AG08395 (cell line): ENCODE data around the gene FGF19.
A peak's percentile ranks its signal among the peaks of the same experiment; 100 is the strongest.

Source experiments
- DNase-seq: peaks from one replicate; pipeline ENCODE4 v3.0.0; 2012; ENCODE audit warnings: mixed read lengths, low spot score

FGF19 gene

DNA sequence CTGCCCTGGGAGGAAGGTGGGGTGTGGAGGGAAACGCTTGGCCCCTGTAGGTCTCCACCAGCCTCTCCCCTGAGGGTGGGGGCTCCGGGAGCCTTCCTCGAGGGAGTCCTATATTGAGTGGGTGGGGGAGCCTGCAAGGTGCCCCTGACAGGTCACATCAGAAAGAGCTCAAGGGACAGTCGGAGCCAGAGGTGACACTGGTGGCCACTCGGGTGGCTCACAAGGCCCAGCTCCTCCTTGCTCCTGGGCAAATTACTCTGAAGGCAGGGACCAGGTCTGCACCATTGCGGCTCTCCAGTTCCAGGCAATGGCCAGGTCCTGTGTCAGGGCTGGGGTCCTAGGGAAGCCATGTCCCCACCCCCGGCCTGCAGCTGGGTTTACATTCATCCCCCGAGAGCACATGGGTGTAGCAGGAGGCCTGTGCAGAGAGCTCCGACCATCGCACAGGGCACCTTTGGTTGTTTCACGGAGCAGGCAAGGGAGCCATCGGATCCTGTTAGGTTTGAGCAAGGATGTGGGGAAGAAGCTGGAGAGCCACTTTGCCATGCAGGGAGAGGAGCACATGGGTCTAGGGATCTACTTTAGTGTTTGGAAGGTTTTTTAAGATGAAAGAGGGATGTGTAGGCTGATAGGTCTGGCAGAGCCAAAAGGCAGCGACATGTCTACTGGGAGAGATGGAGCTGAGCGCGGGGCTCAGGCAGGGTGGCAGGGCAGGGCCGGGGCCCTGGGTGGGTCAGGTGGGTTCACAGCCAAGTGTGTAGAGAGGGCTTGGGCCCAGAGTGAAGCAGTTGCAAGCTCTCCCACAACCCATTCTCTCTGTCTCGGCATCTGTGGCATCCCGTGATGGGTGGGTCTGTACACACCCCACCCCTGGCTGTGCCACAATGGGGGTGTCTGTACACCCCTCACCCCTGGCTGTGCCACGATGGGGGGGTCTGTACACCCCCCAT is 48.1 kb downstream of the FGF19 start:
- DNase-seq = no peak

DNA sequence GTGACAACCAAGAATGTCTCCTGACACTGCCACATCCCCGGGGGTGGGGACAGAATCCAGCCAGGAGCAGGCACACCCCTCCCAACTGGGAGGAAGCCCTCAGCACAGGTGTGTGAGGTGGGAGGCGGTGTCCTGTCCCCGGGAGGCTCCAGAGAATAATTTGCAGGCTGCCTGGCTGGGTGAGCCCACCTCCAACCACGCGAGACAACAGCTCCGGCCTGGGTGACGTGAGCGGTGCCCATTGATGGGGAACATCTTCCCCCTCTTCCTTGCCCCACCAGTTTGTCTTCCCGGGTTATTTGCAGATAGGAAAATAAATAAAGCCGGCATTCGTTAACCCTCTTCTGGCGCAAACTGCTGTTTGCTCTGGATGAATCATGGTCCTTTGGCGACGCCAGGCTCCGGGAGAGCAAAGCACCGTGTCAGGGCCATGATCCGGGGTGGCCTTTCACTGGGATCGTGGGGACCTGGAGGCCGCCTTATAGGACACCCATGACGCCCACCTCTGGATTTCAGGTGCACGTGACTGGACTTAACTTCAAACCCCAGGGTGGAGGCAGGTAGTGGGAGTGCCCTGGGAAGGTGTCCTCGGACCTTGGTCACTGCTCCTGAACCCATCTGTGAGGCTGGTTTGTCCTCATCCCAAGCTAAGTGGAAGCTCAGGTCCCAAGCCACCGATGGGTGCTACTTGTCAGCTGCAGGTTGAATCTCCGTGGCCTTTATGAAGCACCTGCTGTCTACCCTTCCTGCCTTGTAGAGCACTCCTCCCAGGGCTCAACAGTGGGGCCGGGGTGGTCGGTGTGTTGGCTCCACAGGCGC is 49.0 kb downstream of the FGF19 start:
- peak; percentile 50 for DNase-seq

- DNase-seq = no peak
These were observed 49.7 kb downstream of the FGF19 start for GRCh38 chr11:69654001-69654659.

DNA sequence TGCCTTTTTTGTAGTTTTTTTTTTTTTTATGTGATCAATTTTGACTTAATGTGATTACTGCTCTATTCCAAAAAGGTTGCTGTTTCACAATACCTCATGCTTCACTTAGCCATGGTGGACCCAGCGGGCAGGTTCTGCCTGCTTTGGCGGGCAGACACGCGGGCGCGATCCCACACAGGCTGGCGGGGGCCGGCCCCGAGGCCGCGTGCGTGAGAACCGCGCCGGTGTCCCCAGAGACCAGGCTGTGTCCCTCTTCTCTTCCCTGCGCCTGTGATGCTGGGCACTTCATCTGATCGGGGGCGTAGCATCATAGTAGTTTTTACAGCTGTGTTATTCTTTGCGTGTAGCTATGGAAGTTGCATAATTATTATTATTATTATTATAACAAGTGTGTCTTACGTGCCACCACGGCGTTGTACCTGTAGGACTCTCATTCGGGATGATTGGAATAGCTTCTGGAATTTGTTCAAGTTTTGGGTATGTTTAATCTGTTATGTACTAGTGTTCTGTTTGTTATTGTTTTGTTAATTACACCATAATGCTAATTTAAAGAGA is 50.3 kb downstream of the FGF19 start:
- DNase-seq = no peak

- no peak for DNase-seq
These were observed 50.8 kb downstream of the FGF19 start for GRCh38 chr11:69652999-69653398.

DNA sequence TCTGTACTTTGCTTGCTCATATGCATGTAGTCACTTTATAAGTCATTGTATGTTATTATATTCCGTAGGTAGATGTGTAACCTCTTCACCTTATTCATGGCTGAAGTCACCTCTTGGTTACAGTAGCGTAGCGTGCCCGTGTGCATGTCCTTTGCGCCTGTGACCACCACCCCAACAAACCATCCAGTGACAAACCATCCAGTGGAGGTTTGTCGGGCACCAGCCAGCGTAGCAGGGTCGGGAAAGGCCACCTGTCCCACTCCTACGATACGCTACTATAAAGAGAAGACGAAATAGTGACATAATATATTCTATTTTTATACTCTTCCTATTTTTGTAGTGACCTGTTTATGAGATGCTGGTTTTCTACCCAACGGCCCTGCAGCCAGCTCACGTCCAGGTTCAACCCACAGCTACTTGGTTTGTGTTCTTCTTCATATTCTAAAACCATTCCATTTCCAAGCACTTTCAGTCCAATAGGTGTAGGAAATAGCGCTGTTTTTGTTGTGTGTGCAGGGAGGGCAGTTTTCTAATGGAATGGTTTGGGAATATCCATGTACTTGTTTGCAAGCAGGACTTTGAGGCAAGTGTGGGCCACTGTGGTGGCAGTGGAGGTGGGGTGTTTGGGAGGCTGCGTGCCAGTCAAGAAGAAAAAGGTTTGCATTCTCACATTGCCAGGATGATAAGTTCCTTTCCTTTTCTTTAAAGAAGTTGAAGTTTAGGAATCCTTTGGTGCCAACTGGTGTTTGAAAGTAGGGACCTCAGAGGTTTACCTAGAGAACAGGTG is 51.8 kb downstream of the FGF19 start:
- DNase-seq = no peak

DNA sequence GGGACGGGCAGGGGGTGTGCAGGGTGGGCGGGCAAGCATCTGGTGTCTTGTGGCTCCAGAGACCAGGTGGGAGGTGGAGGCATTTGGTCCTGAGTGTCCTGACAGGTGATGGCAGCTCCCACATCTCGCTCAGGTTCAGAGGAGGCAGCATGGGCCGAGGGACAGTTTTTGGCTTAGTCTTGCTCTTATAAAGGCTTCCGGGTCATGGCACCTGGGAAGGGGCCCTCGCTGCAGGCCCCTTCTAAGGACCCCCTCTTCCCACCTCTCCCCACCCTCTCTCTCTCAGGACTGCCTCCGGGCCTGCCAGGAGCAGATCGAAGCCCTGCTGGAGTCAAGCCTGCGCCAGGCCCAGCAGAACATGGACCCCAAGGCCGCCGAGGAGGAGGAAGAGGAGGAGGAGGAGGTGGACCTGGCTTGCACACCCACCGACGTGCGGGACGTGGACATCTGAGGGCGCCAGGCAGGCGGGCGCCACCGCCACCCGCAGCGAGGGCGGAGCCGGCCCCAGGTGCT is 52.9 kb downstream of the FGF19 start:
- no peak for DNase-seq

- no peak for DNase-seq
These were observed 53.6 kb downstream of the FGF19 start for GRCh38 chr11:69650081-69650831.

DNA sequence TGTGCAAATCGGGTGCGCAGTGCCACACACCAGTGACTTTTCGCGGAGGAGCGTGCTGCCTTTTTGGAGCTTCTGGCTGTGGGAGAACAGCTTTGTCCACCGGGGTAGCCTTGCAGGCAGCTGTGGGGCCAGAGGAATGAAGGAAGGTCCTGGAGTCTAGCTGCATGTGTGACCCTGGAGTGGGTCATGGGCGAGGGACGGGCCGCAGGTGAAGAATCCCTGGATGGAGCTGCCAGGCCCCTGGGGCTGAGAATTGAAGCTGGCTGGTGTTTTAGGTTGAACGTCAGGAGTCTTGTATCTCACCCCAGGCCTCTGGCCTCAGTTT is 54.3 kb downstream of the FGF19 start:
- DNase-seq = no peak

- DNase-seq = no peak
These were observed 54.9 kb downstream of the FGF19 start for GRCh38 chr11:69648679-69649575.
